ENCODE data around the gene OPHN1.

- TF ChIP-seq, protein P1, sequence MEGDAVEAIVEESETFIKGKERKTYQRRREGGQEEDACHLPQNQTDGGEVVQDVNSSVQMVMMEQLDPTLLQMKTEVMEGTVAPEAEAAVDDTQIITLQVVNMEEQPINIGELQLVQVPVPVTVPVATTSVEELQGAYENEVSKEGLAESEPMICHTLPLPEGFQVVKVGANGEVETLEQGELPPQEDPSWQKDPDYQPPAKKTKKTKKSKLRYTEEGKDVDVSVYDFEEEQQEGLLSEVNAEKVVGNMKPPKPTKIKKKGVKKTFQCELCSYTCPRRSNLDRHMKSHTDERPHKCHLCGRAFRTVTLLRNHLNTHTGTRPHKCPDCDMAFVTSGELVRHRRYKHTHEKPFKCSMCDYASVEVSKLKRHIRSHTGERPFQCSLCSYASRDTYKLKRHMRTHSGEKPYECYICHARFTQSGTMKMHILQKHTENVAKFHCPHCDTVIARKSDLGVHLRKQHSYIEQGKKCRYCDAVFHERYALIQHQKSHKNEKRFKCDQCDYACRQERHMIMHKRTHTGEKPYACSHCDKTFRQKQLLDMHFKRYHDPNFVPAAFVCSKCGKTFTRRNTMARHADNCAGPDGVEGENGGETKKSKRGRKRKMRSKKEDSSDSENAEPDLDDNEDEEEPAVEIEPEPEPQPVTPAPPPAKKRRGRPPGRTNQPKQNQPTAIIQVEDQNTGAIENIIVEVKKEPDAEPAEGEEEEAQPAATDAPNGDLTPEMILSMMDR (IDR thresholded peaks at IDR 0.05): no peak
- TF ChIP-seq POLR2A (IDR thresholded peaks at IDR 0.05): no peak
Measured at GRCh38 chrX:68249401-68249831, 183.9 kb downstream of the OPHN1 start.
